Liver (tissue), 9 donors: Measurements from ENCODE around the gene LAMTOR5. TPM values are rescaled to one million over a fixed set of nuclear protein-coding genes. Genes with fewer than 3 reads are reported as not detected.

Experiments
- DNase-seq: peaks from one replicate; pipeline ENCODE4 v3.0.0-alpha.2; 2017; ENCODE audit warnings: low spot score
- H3K27ac ChIP-seq, 2 donors: one replicate each; pipeline ENCODE4 v1.7.0; 2013; ENCODE audit warnings: inconsistent platforms in 2 of 2, low read length in 2 of 2, control low read depth in 1 of 2, low read depth in 1 of 2, mild to moderate bottlenecking in 1 of 2
- H3K27me3 ChIP-seq, 4 donors: one replicate each; pipeline versions ENCODE4 v1.6.1 to v1.7.0; 2013; ENCODE audit warnings: low read length in 3 of 4, inconsistent platforms in 1 of 4, mild to moderate bottlenecking in 1 of 4, moderate library complexity in 1 of 4; ENCODE audit not compliant: control insufficient read depth in 4 of 4, insufficient read depth in 4 of 4
- H3K36me3 ChIP-seq, 4 donors: one replicate each; pipeline versions ENCODE4 v1.6.1 to v1.7.0; 2013; ENCODE audit warnings: low read length in 3 of 4, mild to moderate bottlenecking in 3 of 4, low read depth in 1 of 4, moderate library complexity in 1 of 4; ENCODE audit not compliant: control insufficient read depth in 4 of 4, insufficient read depth in 3 of 4
- H3K4me1 ChIP-seq, 4 donors: one replicate each; pipeline versions ENCODE4 v1.6.1 to v1.7.0; 2013; ENCODE audit warnings: low read length in 3 of 4, mild to moderate bottlenecking in 3 of 4, moderate library complexity in 1 of 4; ENCODE audit not compliant: control insufficient read depth in 4 of 4, insufficient read depth in 4 of 4
- H3K4me3 ChIP-seq, 3 donors: one replicate each; pipeline versions ENCODE4 v1.6.1 to v1.7.0; 2013; ENCODE audit warnings: low read length in 3 of 3, control low read depth in 1 of 3, low read depth in 1 of 3, mild to moderate bottlenecking in 1 of 3
- H3K9ac ChIP-seq, 2 donors: one replicate each; pipeline ENCODE4 v1.7.0; 2013; ENCODE audit warnings: low read length in 2 of 2, mild to moderate bottlenecking in 2 of 2, moderate library complexity in 2 of 2, control low read depth in 1 of 2, low read depth in 1 of 2
- H3K9me3 ChIP-seq, 4 donors: one replicate each; pipeline versions ENCODE4 v1.6.1 to v1.7.0; 2013; ENCODE audit warnings: low read length in 3 of 4; ENCODE audit not compliant: control insufficient read depth in 4 of 4
- CTCF ChIP-seq: fragments of 150-350 bp; IDR thresholded peaks from 2 replicates; pipeline ENCODE4 v1.5.1; 2017; ENCODE audit warnings: improper control_type of control experiment, low read depth, low read length; ENCODE audit not compliant: missing input control
- EGR1 ChIP-seq, 2 donors: IDR thresholded peaks; 2 replicates each; pipeline ENCODE4 v1.6.1; 2016 to 2018; ENCODE audit warnings: antibody characterized with exemption in 2 of 2, low read depth in 2 of 2
- FOXA1 ChIP-seq: IDR thresholded peaks from 2 replicates; pipeline ENCODE4 v1.6.1; 2016; ENCODE audit warnings: antibody characterized with exemption
- GABPA ChIP-seq, 2 donors: IDR thresholded peaks in 1 of 2; conservative IDR thresholded peaks in 1 of 2; 2 replicates each; pipeline ENCODE4 v1.6.1; 2016; ENCODE audit warnings: antibody characterized with exemption in 2 of 2, mild to moderate bottlenecking in 1 of 2, moderate library complexity in 1 of 2
- HNF4A ChIP-seq, 2 donors: conservative IDR thresholded peaks; 2 replicates each; pipeline ENCODE4 v1.6.1; 2016; ENCODE audit warnings: antibody characterized with exemption in 2 of 2, mild to moderate bottlenecking in 2 of 2
- HNF4G ChIP-seq: IDR thresholded peaks from 2 replicates; pipeline ENCODE4 v1.6.1; 2016; ENCODE audit warnings: antibody characterized with exemption
- JUND ChIP-seq, 2 donors: IDR thresholded peaks; 2 replicates each; pipeline ENCODE4 v1.6.1; 2016; ENCODE audit warnings: antibody characterized with exemption in 2 of 2
- NR2F2 ChIP-seq: IDR thresholded peaks from 2 replicates; pipeline ENCODE4 v1.6.1; 2016; ENCODE audit warnings: antibody characterized with exemption
- RAD21 ChIP-seq, 2 donors: IDR thresholded peaks; 2 replicates each; pipeline ENCODE4 v1.6.1; 2016; ENCODE audit warnings: antibody characterized with exemption in 2 of 2, mild to moderate bottlenecking in 2 of 2
- REST ChIP-seq: IDR thresholded peaks from 2 replicates; pipeline ENCODE4 v1.6.1; 2016; ENCODE audit warnings: antibody characterized with exemption, mild to moderate bottlenecking
- RXRA ChIP-seq, 2 donors: IDR thresholded peaks; 2 replicates each; pipeline ENCODE4 v1.6.1; 2017 to 2018; ENCODE audit warnings: antibody characterized with exemption in 2 of 2, mild to moderate bottlenecking in 1 of 2
- SP1 ChIP-seq: IDR thresholded peaks from 2 replicates; pipeline ENCODE4 v1.6.1; 2018; ENCODE audit warnings: antibody characterized with exemption, mild to moderate bottlenecking
- TAF1 ChIP-seq: conservative IDR thresholded peaks from 2 replicates; pipeline ENCODE4 v1.6.1; 2016; ENCODE audit warnings: antibody characterized with exemption, mild to moderate bottlenecking
- YY1 ChIP-seq: IDR thresholded peaks from 2 replicates; pipeline ENCODE4 v1.6.1; 2016; ENCODE audit warnings: antibody characterized with exemption, mild to moderate bottlenecking
- ZBTB33 ChIP-seq: IDR thresholded peaks from 2 replicates; pipeline ENCODE4 v1.6.1; 2016; ENCODE audit warnings: antibody characterized with exemption
- WGBS: extraction: QIAGEN DNeasy Blood & Tissue Kit; methylation state at CpG from one replicate; pipeline ENCODE4 v1.1.7; 2013; 5-methylcytosine and 5-hydroxymethylcytosine counted together
- polyA plus RNA-seq, 2 donors: library from polyadenylated mRNA; stranded (reverse) in 1 of 2; unstranded in 1 of 2; fragments of 200-250 nt in 1 of 2; fragments of >200 nt in 1 of 2; fragmentation: Nextera tagmentation in 1 of 2; extraction: Ambion mirVana in 1 of 2; gene quantifications; one replicate each; pipeline versions ENCODE4 v1.2.1 to v1.2.3, GENCODE V29; 2013 to 2015
- total RNA-seq, 2 donors: library from RNA; depleted of rRNA; stranded (reverse); fragments of >200 nt; gene quantifications; one replicate each; pipeline ENCODE4 v1.2.3, GENCODE V29; 2014
- TF ChIP-seq, protein P1 (sequence below): IDR thresholded peaks from 2 replicates; pipeline ENCODE4 v1.6.1; 2016; ENCODE audit warnings: antibody characterized with exemption
- TF ChIP-seq, protein P2 (sequence below): IDR thresholded peaks from 2 replicates; pipeline ENCODE4 v1.6.1; 2016; ENCODE audit warnings: antibody characterized with exemption
- donor health status: healthy.
- donor health status: healthy.
- donor health status: healthy.
- donor health status: healthy.
- donor health status: healthy.

The LAMTOR5 gene
- total and polyA plus RNA-seq, 4 donors = 30.0 to 182 (median 94.3) TPM

- TF ChIP-seq FOXA1 (no peak), TAF1 (no peak), NR2F2 (no peak), REST (no peak), HNF4A (conservative IDR thresholded peaks at IDR 0.05) (no peak), GABPA (IDR thresholded peaks at IDR 0.05 in 1 of 2, conservative IDR thresholded peaks at IDR 0.05 in 1 of 2) (no peak), SP1 (no peak), RAD21 (IDR thresholded peaks at IDR 0.05) (no peak), YY1 (no peak), HNF4G (no peak), RXRA (IDR thresholded peaks at IDR 0.05) (no peak), ZBTB33 (no peak), EGR1 (IDR thresholded peaks at IDR 0.05; ENCODE audit: low read depth in 2 of 2) (no peak), JUND (IDR thresholded peaks at IDR 0.05) (no peak)
- TF ChIP-seq, protein P1, sequence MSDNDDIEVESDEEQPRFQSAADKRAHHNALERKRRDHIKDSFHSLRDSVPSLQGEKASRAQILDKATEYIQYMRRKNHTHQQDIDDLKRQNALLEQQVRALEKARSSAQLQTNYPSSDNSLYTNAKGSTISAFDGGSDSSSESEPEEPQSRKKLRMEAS = no peak
- Histone ChIP-seq H3K9ac (no peak overlapping the region), H3K4me1 (peaks cover 0 to 3% (median under 1%) of the 10 kb centered on the region in 4 donors), H3K27me3 (no peaks in the 10 kb centered on the region), H3K9me3 (no peaks in the 10 kb centered on the region), H3K27ac (no peak overlapping the region), H3K4me3 (no peak overlapping the region), H3K36me3 (peaks cover 0 to 5% (median 3%) of the 10 kb centered on the region in 4 donors)
- no peak for DNase-seq
- WGBS = 99% methylated on average over 1 of the region's 1 CpG
These were observed 20.3 kb downstream of the LAMTOR5 start for GRCh38 chr1:110387048-110387754.

DNA sequence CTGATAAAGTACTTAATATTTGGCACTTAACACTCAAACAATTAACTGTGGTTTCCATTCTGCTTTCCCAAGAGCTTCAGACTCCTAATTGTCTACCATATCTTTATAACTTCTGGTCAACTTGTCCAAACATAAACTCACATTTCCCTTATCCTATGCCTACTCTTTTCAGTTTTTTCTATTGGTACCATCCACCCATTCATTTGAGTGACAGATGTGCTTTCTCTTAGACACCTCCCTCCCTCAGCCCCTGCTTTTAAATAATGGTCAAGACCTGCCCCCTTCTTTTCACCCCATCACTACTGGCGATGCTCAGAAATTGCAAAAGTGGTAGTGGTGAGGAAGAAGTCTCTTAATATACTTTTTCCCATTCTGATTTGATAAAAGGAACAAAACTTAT lies 22.1 kb downstream of the LAMTOR5 start:
- Histone ChIP-seq H3K9ac (no peak overlapping the region), H3K36me3 (peaks cover 0 to 5% (median 3%) of the 10 kb centered on the region in 4 donors), H3K4me3 (no peak overlapping the region), H3K4me1 (peaks cover 0 to 3% (median 0%) of the 10 kb centered on the region in 4 donors), H3K9me3 (no peaks in the 10 kb centered on the region), H3K27ac (no peak overlapping the region), H3K27me3 (no peaks in the 10 kb centered on the region)
- no peak for DNase-seq
- TF ChIP-seq CTCF = no peak
- no peak for TF ChIP-seq REST
- no peak for TF ChIP-seq JUND (IDR thresholded peaks at IDR 0.05)
- TF ChIP-seq, protein P2, sequence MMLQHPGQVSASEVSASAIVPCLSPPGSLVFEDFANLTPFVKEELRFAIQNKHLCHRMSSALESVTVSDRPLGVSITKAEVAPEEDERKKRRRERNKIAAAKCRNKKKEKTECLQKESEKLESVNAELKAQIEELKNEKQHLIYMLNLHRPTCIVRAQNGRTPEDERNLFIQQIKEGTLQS = no peak
- 98% methylated on average over 1 of the region's 1 CpG for WGBS
